ENCODE measurements around the gene LRRC57. TPM values are rescaled to one million over a fixed set of nuclear protein-coding genes. Genes with fewer than 3 reads are reported as not detected.

The LRRC57 gene
- total and polyA plus RNA-seq, 2 of the 8 experiments (the other 6 are each of a cell fraction or from before 2014, with no cell fraction given): 5.0 to 12.7 TPM

GRCh38 chr15:42553554-42553953 is 5.0 kb upstream of the LRRC57 start (continued):
- TF ChIP-seq PHF8 (conservative IDR thresholded peaks at IDR 0.05; ENCODE audit: low read depth, low read length): no peak
- no peak for TF ChIP-seq TEAD4 (IDR thresholded peaks at IDR 0.05; ENCODE audit: low read depth, low read length)
- TF ChIP-seq CEBPB (IDR thresholded peaks at IDR 0.05; ENCODE audit: low read depth, low read length): no peak
- TF ChIP-seq ATF3 (IDR thresholded peaks at IDR 0.05; ENCODE audit: insufficient read depth, low read depth, low read length): no peak
- no peak for TF ChIP-seq POLR2AphosphoS5 (IDR thresholded peaks at IDR 0.05; ENCODE audit: low read depth, low read length)
- no peak for TF ChIP-seq CTCF (IDR thresholded peaks at IDR 0.05; ENCODE audit: control extremely low read depth in 1 of 3, insufficient read depth in 1 of 3, low read depth in 1 of 3, low read length in 3 of 3)
